ENCODE measurements around the gene EME1.

- no peak for TF ChIP-seq SREBF1 (IDR thresholded peaks at IDR 0.05; ENCODE audit: low read length)
- TF ChIP-seq POLR2A (IDR thresholded peaks at IDR 0.05; ENCODE audit: low read depth, low read length): no peak
- no peak for TF ChIP-seq CHD1 (IDR thresholded peaks at IDR 0.05; ENCODE audit: low read depth, low read length)
These were observed 25.1 kb upstream of the EME1 start for GRCh38 chr17:50347894-50348291.

All from GM12878 (cell line).